HT1080 (cell line): Measurements from ENCODE around the gene CHI3L2. TPM values are rescaled to one million over a fixed set of nuclear protein-coding genes. Genes with fewer than 3 reads are reported as not detected.

Experiments
- DNase-seq: peaks from one replicate; pipeline ENCODE4 v3.0.0-alpha.2; 2015; ENCODE audit warnings: low read depth
- polyA plus RNA-seq, 2 experiments: library from polyadenylated mRNA; depleted of rRNA; stranded (reverse); fragments of >200 nt; gene quantifications; 2 replicates each; pipeline ENCODE4 v1.2.3, GENCODE V29; 2015
- total RNA-seq: library from RNA; depleted of rRNA; stranded (reverse); fragments of >200 nt; shearing (Covaris generic); gene quantifications from 2 replicates; pipeline ENCODE4 v1.2.3, GENCODE V29; 2014; rRNA removed

The CHI3L2 gene
- 1.0 and 1.5 TPM in 2 replicates for total RNA-seq
- 1.0 and 1.1 TPM in 2 replicates for polyA plus RNA-seq (2015; cell fraction: cytosol; rRNA removed)
- 0.64 and 1.1 TPM in 2 replicates for polyA plus RNA-seq (2015; cell fraction: nucleus; rRNA removed)

DNA sequence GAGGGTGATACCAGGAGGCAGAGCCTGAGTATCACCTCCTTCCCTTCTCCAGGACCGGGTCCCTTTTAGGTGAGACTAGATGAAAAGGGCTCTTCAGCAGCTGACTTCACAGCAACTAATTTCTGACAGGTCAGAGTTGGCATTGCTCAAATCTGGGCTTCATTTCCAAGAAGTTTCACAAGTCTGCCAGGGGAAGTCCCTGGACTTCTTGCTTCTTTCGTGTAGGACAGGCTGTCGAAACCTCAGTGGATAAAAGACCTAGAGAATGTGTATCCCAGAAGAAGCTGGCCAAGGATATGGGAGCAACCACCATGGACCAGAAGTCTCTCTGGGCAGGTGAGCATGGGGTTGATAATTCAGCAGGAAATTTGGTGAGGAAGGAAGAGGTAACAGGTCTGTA is at the start of gene CHI3L2:
Gene CHI3L2 (plus strand): TSS at position 280 of the 400 bp plus-strand sequence. CDS start 17 bp downstream, at position 297.
- no peak for DNase-seq

DNA sequence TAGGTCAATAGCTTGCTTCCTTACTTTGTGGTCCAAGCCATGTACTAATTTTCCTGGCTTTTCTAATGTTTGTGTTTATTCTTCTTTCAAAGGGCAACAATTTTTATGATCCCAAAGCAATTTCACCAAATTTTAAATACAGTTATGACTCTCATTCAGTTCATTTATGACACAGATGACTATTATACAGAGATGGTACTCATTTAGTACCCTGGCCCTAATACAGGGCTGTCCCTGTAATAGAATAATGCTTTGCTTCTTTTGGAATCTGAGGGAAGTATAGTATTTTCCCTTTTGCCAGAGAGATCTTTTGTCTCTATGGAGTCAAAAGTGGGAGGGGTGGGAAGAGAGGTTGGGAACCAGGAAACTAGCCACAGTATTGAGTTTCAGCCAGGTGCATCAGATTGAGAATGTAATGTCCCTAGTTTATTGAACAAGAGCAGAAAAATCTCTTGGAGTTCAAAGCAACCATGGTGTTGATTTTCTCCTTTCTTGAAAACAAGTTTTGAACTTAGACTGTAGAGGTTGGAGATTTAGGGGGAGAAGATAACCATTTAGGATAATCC is 47.5 kb upstream of the CHI3L2 start:
- DNase-seq = no peak

- DNase-seq = no peak
Observed at GRCh38 chr1:111182052-111182451, 45.5 kb upstream of the CHI3L2 start.

DNA sequence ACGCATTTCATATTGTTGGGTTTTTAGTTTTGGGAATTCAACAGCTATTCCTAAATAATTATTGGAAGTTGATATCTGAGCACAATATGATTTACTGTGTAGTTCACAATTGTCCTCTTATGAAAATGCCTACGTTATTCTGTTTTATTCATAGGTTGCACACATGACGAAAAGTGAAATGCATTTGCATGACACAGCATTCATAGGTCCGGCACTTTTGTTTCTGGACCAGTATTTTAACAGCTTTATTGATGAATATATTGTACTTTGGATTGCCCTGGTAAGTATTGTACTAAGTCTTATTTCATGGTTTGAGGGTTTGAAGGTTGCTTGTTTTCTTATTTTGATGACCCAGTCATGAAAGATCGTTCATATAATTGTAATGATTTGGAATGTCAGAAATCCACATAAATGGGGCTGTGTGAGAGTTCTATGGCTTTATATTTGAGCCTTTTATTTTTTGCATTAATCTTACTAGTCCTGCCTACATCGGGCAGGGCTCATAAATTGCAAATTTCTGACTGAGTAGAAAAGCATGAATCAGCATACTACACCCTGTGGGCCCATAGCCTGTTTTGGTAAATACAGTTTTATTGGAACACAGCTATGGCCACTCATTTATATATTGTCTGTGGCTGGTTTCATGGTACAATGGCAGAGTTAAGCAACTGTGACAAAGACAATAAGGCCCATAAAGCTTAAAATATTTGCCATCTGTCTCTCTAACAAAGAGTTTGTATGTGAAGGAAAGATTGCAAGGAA is 44.0 kb upstream of the CHI3L2 start:
- no peak for DNase-seq

DNA sequence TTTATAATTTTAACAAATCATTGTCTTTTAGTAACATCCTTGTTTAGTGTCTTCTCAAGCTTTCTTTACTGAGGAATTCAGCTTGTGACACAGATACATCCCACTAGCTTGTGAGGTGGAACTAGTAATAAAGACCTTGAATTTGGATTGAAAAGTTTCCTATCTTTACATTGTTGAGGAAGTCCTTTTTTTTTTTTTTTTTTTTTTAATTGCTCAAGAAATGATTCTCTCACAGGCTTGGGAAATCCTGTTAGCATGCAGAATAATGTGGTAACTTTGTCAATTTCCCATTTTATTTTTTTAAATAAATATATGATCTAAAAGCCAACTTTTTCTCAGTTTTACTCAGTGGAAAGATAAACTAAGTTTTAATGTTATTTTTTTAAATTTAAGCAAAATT is 42.9 kb upstream of the CHI3L2 start:
- DNase-seq = no peak

DNA sequence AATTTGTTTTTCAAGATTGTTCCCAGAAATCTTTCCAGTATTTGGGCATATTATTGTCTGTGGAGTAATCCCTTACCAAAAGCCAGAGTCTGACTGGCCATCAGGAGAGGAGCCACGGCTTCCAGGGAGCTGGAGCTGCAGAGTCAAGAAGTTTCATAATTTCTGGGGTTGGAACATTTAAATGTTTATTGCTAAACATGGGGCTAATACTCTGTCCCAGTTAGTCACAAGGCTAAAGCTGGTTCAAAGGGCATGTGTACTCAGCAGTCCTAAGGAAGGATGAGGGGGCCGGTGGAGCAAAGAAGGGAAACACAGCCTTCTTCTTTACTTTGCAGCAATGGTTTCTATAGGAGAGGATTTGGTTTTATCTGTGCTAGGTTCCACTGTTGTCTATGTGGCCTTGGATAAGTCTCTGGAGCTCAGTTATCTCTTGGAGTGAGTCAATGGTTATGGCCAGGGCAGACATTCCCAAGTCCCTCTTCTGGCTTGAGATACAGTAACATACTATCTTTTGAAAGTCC is 36.5 kb upstream of the CHI3L2 start:
- no peak for DNase-seq

- DNase-seq = no peak
Observed at GRCh38 chr1:111191496-111191895, 36.0 kb upstream of the CHI3L2 start.

- DNase-seq = no peak
Observed at GRCh38 chr1:111192074-111192473, 35.4 kb upstream of the CHI3L2 start.

DNA sequence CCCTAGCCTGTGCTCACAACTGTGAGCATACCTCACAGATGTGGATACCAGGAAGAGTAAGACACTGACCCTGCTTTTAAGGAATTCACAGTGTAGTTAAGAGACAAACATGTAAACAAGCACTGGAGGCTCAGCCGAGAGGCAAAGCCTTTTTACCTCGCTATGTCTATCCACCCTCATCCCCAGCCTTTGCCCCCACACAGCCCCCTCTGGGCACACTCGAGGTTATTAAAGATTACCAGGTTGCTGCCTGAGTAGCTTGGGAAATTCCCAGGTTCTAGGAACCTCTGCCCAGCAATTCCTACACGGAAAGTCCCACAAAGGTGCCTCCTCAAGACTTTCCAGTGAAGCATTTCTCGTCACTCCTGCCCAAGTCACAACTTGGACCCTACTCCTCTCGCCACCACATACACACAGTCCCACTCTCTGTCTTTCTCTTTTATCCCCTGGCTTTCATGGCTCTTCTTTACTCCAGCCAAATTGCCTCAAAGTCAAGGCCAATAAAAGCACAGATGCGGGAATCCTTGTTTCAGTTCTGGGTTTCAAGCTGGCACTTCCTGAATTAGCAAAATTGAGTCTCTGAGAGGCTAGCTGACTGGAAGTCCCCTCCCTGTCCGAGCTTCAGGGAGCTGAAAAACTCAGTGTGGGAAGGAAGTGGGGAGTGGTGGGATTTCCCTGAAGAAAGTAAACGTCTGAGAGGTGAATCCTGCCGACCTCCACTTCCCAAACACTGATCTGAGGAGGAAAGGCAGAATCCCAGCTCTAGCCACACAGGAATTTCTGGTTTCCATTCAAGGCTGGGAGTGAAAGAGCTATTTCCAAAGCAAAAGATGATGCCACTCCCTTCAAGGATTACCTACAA is 34.6 kb upstream of the CHI3L2 start:
- no peak for DNase-seq

GRCh38 chr1:111193712-111194480 is 33.6 kb upstream of the CHI3L2 start:
- DNase-seq = no peak

- no peak for DNase-seq
Observed at GRCh38 chr1:111195002-111195684, 32.4 kb upstream of the CHI3L2 start.

DNA sequence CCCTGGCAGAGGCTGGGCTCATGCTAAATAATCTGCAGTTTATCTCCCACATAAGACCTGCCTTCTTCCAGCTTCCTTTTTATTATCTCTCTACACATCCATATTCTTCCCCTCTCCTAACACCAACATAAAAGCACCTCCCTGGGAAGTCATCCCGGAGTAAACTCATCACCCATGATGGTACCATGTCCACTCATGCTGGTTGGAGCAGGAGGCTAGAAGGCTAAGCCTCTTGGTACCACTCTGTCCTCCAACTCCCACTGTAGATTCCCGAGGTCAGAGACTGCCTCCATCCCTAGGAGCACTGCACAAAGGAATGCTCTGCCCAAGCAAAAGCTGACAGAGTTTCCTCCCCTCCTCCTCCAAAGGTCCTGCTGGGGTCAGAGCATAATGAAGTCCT is 31.3 kb upstream of the CHI3L2 start:
- DNase-seq = no peak

DNA sequence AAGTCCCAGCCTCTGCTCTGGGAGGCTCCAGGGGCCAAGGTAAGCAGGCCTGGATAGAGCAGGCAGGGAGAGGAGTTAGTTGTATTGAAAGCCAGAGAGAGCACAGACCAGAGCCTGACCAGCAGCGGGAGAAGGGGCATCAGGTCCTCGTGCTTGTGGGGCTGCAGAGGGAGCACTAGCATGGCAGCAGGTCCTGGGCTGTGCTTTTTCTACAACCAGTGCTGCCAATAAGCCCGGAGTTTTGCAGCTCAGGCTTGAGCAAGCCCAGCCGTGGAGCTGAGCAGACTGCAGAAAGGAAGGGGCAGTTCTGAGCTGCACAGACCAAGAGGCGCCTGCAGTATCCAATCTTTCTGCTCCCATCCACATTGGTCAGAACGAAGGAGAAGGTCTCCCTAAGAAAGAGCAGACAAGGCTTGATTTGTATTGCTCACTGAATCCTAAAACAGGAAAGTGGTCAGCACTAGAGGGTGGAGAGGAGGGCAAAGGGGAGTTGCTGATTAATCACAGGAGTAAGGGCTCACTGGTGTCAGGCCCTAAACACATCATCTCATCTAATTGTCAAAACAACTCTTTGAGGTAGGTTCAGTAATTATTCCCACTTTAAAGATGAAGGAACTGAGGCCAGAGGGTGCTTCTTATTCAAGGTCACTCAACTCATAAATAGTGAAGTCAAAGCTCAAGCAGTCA is 29.8 kb upstream of the CHI3L2 start:
- DNase-seq = peak; percentile 57

DNA sequence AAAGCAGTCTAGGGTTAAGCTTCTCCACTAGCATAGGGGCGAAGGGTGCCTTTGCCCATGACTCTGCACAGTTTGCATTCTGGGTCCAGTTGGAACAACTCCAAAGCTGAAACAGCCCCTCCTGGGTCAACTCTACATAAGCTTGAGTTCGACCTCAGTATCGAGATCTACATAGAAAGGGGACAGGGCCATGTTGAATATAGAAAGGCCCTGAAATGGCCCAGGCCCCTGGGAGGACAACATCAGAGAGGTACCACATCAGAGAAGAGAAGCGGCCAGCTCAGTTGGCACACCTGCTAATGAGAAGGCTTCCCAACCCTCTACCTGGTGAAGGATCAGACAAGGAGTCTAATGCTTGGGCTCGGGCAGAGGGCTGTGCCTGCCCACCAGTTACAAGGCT is 28.7 kb upstream of the CHI3L2 start:
- no peak for DNase-seq

DNA sequence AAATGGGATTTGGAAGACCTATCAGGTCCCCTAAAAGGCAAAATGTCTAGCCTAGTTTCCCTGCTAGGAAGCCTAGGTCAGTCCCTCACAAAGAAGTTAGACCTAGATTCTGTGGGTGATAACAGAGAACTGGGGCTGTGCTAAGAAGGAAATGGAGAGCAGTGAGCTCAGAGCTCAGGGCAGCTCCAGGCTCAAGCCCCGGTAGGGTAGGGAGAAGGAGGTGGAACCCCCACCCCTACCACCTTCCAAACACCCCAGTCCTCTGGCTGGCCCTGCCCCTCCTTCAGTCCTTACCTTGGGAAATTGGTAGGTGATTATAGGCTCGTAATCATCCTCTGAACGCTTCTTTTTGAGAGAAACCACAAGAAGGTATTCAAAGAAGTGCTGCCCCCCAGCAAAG is 28.2 kb upstream of the CHI3L2 start:
- DNase-seq = no peak

GRCh38 chr1:111199881-111200801 is 27.4 kb upstream of the CHI3L2 start, which contains the start of gene DENND2D:
Gene DENND2D, minus strand, starts transcription at chr1:111200646. Its CDS starts 187 bp downstream, at chr1:111200459.
- no peak for DNase-seq

DNA sequence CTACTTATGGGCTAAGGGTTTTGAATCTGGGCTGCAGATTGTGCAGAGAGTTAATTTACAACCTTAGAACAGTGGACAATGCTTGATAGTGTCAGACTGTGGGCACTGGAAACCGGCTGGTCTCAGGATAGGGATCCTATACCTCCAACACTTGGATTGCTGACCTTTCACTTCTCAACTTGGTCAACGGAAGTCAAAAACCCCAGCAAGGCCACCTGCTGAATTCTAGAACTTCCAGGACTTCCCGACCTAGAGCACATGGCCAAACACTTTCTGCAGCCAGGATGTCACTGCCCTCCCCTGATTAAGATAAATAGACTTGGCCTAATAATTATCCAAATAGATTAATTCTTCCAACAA is 26.7 kb upstream of the CHI3L2 start:
- no peak for DNase-seq

GRCh38 chr1:111201275-111202090 is 26.0 kb upstream of the CHI3L2 start:
- no peak for DNase-seq
